ENCODE data around the gene BLOC1S3.

DNA sequence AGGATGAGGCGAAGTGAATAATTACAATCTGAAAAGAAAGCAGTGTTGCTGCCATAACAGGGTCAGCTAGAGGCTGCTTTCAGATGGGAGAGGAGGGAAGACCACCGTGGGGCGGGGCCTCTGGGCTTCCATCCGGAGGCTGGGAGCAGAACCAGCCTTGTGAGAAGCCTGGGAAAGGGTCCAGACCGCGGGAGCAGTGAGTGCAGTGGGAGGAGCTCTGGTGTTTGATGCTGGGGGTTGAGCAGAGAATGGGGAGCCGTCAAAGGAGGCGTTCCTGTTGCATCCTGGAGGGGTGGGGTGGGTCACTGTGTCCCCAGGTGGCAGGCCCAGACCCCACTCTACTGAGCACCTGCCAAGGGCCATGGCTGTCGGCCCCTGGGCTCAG lies 35.9 kb upstream of the BLOC1S3 start:
- TF ChIP-seq TAF1 (IDR thresholded peaks at IDR 0.05; ENCODE audit: borderline replicate concordance, insufficient read depth, low read length) (no peak), POLR2AphosphoS5 (IDR thresholded peaks at IDR 0.05; ENCODE audit: low read depth, low read length) (no peak)
- TF ChIP-seq, protein P1, sequence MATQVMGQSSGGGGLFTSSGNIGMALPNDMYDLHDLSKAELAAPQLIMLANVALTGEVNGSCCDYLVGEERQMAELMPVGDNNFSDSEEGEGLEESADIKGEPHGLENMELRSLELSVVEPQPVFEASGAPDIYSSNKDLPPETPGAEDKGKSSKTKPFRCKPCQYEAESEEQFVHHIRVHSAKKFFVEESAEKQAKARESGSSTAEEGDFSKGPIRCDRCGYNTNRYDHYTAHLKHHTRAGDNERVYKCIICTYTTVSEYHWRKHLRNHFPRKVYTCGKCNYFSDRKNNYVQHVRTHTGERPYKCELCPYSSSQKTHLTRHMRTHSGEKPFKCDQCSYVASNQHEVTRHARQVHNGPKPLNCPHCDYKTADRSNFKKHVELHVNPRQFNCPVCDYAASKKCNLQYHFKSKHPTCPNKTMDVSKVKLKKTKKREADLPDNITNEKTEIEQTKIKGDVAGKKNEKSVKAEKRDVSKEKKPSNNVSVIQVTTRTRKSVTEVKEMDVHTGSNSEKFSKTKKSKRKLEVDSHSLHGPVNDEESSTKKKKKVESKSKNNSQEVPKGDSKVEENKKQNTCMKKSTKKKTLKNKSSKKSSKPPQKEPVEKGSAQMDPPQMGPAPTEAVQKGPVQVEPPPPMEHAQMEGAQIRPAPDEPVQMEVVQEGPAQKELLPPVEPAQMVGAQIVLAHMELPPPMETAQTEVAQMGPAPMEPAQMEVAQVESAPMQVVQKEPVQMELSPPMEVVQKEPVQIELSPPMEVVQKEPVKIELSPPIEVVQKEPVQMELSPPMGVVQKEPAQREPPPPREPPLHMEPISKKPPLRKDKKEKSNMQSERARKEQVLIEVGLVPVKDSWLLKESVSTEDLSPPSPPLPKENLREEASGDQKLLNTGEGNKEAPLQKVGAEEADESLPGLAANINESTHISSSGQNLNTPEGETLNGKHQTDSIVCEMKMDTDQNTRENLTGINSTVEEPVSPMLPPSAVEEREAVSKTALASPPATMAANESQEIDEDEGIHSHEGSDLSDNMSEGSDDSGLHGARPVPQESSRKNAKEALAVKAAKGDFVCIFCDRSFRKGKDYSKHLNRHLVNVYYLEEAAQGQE (IDR thresholded peaks at IDR 0.05; ENCODE audit: insufficient read depth in 1 of 2, low read depth in 2 of 2, low read length in 2 of 2) = no peak
